ENCODE data around the gene SPATA13. TPM values are rescaled to one million over a fixed set of nuclear protein-coding genes. Genes with fewer than 3 reads are reported as not detected.
"Not testable (repeated sequence)": the region's sequence is repeated elsewhere in the genome, so short reads cannot be mapped to it uniquely, and the experiment has no call there.

Gene SPATA13
- total RNA-seq, 4 donors from 2014 or later = 8.1 to 17.0 (median 10.7) TPM

GRCh38 chr13:24308068-24308445 is 147.5 kb downstream of the SPATA13 start:
- TF ChIP-seq, protein P1, sequence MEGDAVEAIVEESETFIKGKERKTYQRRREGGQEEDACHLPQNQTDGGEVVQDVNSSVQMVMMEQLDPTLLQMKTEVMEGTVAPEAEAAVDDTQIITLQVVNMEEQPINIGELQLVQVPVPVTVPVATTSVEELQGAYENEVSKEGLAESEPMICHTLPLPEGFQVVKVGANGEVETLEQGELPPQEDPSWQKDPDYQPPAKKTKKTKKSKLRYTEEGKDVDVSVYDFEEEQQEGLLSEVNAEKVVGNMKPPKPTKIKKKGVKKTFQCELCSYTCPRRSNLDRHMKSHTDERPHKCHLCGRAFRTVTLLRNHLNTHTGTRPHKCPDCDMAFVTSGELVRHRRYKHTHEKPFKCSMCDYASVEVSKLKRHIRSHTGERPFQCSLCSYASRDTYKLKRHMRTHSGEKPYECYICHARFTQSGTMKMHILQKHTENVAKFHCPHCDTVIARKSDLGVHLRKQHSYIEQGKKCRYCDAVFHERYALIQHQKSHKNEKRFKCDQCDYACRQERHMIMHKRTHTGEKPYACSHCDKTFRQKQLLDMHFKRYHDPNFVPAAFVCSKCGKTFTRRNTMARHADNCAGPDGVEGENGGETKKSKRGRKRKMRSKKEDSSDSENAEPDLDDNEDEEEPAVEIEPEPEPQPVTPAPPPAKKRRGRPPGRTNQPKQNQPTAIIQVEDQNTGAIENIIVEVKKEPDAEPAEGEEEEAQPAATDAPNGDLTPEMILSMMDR (IDR thresholded peaks at IDR 0.05; ENCODE audit: low read depth) = no peak

- TF ChIP-seq, protein P1 (IDR thresholded peaks at IDR 0.05; ENCODE audit: low read depth) = no peak
These were observed 148.0 kb downstream of the SPATA13 start for GRCh38 chr13:24308488-24309020.

DNA sequence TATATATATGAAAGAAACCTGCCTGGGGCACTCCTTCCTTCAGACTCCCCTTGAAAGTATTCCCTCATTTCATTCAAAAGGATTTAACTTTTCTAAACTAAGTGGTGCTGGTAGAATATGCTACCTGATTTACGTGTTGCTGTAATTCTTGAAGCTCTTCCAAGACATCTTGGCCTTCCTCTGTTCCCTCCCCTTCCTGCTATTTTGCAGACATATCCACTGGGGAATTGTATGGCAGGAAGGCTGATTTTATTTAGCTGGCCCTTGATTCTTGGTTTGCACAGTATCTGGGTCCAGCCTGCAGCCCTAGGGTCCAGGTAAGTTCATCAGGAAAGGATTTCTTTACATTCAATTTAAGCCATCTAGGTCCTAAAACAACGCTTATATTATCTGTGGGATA is 148.8 kb downstream of the SPATA13 start, which contains the start of gene C1QTNF9:
Gene C1QTNF9 (plus strand): TSS at position 281 of the 400 bp plus-strand sequence. CDS start 6,424 bp downstream, outside the sequence.
- TF ChIP-seq, protein P1 (IDR thresholded peaks at IDR 0.05; ENCODE audit: low read depth) = not testable (repeated sequence)

DNA sequence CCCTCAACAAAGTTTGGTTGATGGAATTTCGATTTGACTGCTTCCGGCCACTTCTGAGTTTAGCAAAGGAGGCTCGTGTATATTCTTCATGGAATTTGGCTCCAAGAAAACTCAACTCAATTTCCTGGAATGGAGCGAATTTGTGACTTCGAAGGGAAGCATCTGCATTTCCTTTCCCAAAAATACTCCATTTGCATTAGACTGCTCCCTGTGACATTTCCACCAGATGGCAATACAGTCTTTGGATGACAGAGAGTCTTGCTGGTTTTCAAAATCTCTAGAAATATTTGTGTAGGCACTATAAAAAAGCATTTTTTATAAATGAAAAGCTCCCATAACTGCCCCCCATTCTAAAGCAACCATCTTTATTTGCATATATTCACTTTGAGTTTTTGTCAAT is 152.9 kb downstream of the SPATA13 start:
- TF ChIP-seq, protein P1 (IDR thresholded peaks at IDR 0.05; ENCODE audit: low read depth) = no peak

DNA sequence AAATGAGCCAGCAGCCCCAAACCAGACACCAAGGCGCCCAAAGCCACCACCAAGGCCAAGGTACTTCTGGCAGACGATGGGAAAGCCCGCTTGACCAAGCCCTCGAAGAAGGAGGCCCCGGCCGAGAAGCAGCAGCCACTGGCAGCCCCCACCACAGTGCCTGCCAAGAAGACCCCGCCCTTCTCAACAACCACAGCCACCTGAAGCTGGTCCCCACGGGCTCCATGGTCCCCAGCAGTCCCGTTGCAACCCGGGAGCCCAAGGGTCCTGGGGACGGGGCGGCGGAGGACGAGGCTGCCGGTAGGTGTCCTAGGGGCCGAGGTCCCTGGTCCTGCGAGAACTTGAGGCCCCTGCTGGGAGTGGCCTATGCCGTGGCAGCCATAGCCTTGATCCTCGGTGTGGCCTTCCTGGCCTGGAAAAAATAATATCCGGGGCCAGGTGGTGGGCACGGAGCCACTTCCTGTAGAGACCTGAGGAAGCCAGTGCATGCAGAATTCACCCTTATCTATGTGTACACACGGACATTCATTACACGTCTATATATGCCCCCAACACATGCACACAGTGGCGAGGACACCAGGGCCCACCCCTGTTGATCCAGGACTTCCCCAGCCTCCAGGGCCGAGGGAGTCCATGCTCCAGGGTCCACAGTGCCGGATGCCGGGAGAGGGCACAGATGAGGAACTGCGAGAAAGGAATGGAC is 162.7 kb downstream of the SPATA13 start:
- TF ChIP-seq, protein P1 (IDR thresholded peaks at IDR 0.05; ENCODE audit: low read depth) = no peak

DNA sequence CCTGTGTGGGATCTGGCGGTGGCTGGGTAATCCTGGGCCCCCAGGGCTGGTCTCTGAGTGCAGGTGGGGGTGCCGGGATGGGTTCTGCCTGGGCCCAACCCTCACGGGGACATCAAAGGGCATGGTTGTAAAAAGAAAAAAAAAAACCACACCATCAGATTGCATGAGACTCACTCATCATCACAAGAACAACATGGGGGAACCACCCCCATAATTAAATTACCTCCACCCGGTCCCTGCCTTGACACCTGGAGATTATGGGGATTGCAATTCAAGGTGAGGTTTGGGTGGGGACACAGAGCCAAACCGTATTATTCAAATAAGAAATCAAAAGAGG is 163.2 kb downstream of the SPATA13 start:
- TF ChIP-seq, protein P1 (IDR thresholded peaks at IDR 0.05; ENCODE audit: low read depth) = no peak

DNA sequence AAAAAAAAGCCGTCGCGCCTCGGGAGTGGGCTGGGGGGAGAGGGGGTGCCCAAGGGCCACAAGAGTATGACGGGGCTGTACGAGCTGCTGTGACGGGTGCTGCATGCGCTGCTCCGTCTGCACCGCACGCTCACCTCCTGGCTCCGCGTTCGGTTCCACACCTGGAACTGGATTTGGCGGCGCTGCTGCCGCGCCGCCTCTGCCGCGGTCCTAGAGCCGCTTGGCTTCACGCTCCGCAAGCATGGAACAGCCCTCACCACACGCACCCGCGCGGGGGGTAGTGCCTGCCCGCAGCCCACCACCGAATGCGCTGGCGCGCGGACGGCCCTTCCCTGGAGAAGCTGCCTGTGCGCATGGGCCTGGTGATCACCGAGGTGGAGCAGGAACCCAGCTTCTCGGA is 167.6 kb downstream of the SPATA13 start:
- TF ChIP-seq, protein P1 (IDR thresholded peaks at IDR 0.05; ENCODE audit: low read depth) = no peak
